CD8-positive, alpha-beta memory T cell (primary cell): ENCODE measurements around the gene TTLL10. TPM values are rescaled to one million over a fixed set of nuclear protein-coding genes. Genes with fewer than 3 reads are reported as not detected.

Source experiments
- CTCF ChIA-PET: fragments of 350-600 bp; sonication (Branson Sonifier 250); formaldehyde crosslinking; loops from one replicate; lab custom pipeline; 2021; ENCODE audit warnings: antibody characterized with exemption; lab: Charles Lee
- POLR2A ChIA-PET: fragments of 350-600 bp; sonication (Branson Sonifier 250); formaldehyde crosslinking; loops from one replicate; lab custom pipeline; 2021; ENCODE audit warnings: antibody characterized with exemption; lab: Charles Lee
- DNase-seq, 5 donors: peaks; one replicate each; pipeline versions ENCODE4 v3.0.0 to v3.0.0-alpha.2; 2020 to 2022; ENCODE audit warnings: mixed read lengths in 1 of 5
- H3K27ac ChIP-seq: one replicate; pipeline ENCODE4 v1.7.0; 2013; ENCODE audit warnings: low read depth, mild to moderate bottlenecking, low read length, moderate library complexity
- H3K27me3 ChIP-seq: 2 replicates; pipeline ENCODE4 v1.7.0; 2013; ENCODE audit warnings: low read length, mild to moderate bottlenecking; ENCODE audit not compliant: insufficient read depth, poor library complexity, severe bottlenecking
- H3K36me3 ChIP-seq: 2 replicates; pipeline ENCODE4 v1.7.0; 2013; ENCODE audit warnings: mild to moderate bottlenecking, low read length, moderate library complexity; ENCODE audit not compliant: insufficient read depth
- H3K4me1 ChIP-seq: 2 replicates; pipeline ENCODE4 v1.7.0; 2013; ENCODE audit warnings: mild to moderate bottlenecking, low read length, moderate library complexity; ENCODE audit not compliant: insufficient read depth
- H3K4me3 ChIP-seq: 2 replicates; pipeline ENCODE4 v1.7.0; 2013; ENCODE audit warnings: mild to moderate bottlenecking, low read length
- H3K9me3 ChIP-seq: 2 replicates; pipeline ENCODE4 v1.7.0; 2013; ENCODE audit warnings: mild to moderate bottlenecking, low read length
- H3K27ac Mint-ChIP-seq, 8 donors: one replicate each; pipeline ENCODE4 v1.8.0; 2020 to 2021; ENCODE audit warnings: mixed read lengths in 8 of 8, mild to moderate bottlenecking in 6 of 8, inconsistent platforms in 3 of 8, moderate library complexity in 3 of 8
- H3K27me3 Mint-ChIP-seq, 2 donors: one replicate each; pipeline ENCODE4 v1.8.0; 2020 to 2021; ENCODE audit warnings: mixed read lengths in 2 of 2, mild to moderate bottlenecking in 1 of 2, moderate library complexity in 1 of 2
- H3K36me3 Mint-ChIP-seq, 3 donors: one replicate each; pipeline ENCODE4 v1.8.0; 2020 to 2021; ENCODE audit warnings: mixed read lengths in 3 of 3, inconsistent platforms in 1 of 3, mild to moderate bottlenecking in 1 of 3
- H3K4me1 Mint-ChIP-seq, 3 donors: one replicate each; pipeline ENCODE4 v1.8.0; 2020 to 2021; ENCODE audit warnings: mixed read lengths in 3 of 3, inconsistent platforms in 1 of 3, mild to moderate bottlenecking in 1 of 3
- H3K4me3 Mint-ChIP-seq, 7 donors: one replicate each; pipeline ENCODE4 v1.8.0; 2020 to 2021; ENCODE audit warnings: mixed read lengths in 7 of 7, mild to moderate bottlenecking in 6 of 7, moderate library complexity in 4 of 7, inconsistent platforms in 2 of 7
- H3K9me3 Mint-ChIP-seq, 5 donors: one replicate each; pipeline ENCODE4 v1.8.0; 2020 to 2022; ENCODE audit warnings: mixed read lengths in 5 of 5, mild to moderate bottlenecking in 3 of 5, moderate library complexity in 2 of 5, inconsistent platforms in 1 of 5
- polyA plus RNA-seq: library from polyadenylated mRNA; unstranded; fragments of 300-500 nt; fragmentation: Illumina TruSeq; gene quantifications from one replicate; pipeline ENCODE4 v1.2.3, GENCODE V29; 2021
- total RNA-seq, 2 experiments: library from RNA; stranded (reverse); gene quantifications; one replicate each; pipeline ENCODE4 v1.2.3, GENCODE V29; 2021

TTLL10 gene
- total and polyA plus RNA-seq, 3 experiments from 2014 or later, result not detected

GRCh38 chr1:1215881-1216605 lies 42.4 kb downstream of the TTLL10 start:
- Histone ChIP-seq H3K4me1 (peaks cover 28% of the 10 kb centered on the region), H3K4me3 (no peak overlapping the region), H3K27ac (no peak overlapping the region), H3K36me3 (peaks cover 16% of the 10 kb centered on the region), H3K9me3 (no peaks in the 10 kb centered on the region), H3K27me3 (no peaks in the 10 kb centered on the region)
- H3K27ac Mint-ChIP-seq, result peak overlapping the region in 7 of 8 donors; percentile 34 to 92 (median 87)
- DNase-seq, result no peak
- peaks cover 14 to 31% (median 14%) of the 10 kb centered on the region in 3 donors for H3K4me1 Mint-ChIP-seq
- H3K4me3 Mint-ChIP-seq, result peak overlapping the region in 1 of 7 donors; percentile 40
- CTCF ChIA-PET, result interaction anchor here (0.8 to 1.6 kb wide), 3 partner anchors 8 to 94 kb away, joined by 3 to 5 read pairs (median 4); no protein-coding TSS in a partner anchor
- no peaks in the 10 kb centered on the region for H3K27me3 Mint-ChIP-seq
- POLR2A ChIA-PET, result interaction anchor here (2.5 kb wide), 1 partner anchor 8 kb away, joined by 7 read pairs; no protein-coding TSS in a partner anchor
- no peaks in the 10 kb centered on the region for H3K9me3 Mint-ChIP-seq
- peaks cover 0 to 37% (median 6%) of the 10 kb centered on the region in 3 donors for H3K36me3 Mint-ChIP-seq

- H3K36me3 Mint-ChIP-seq, result peaks cover 0 to 45% (median 6%) of the 10 kb centered on the region in 3 donors
- no peaks in the 10 kb centered on the region for H3K27me3 Mint-ChIP-seq
- H3K36me3 ChIP-seq, result peaks cover 18% of the 10 kb centered on the region
Observed at GRCh38 chr1:1216770-1217620, 43.3 kb downstream of the TTLL10 start.

GRCh38 chr1:1217621-1218523 lies 44.2 kb downstream of the TTLL10 start:
- peaks cover 12 to 31% (median 17%) of the 10 kb centered on the region in 3 donors for H3K4me1 Mint-ChIP-seq
- H3K9me3 ChIP-seq, result no peaks in the 10 kb centered on the region
- ChIA-PET POLR2A (interaction anchor here (2.5 kb wide), 1 partner anchor 10 kb away, joined by 7 read pairs; no protein-coding TSS in a partner anchor), CTCF (no interaction called here)
- H3K4me3 Mint-ChIP-seq, result no peak overlapping the region
- H3K36me3 ChIP-seq, result peaks cover 27% of the 10 kb centered on the region
- peaks cover 25% of the 10 kb centered on the region for H3K4me1 ChIP-seq
- H3K27ac ChIP-seq, result no peak overlapping the region
- H3K4me3 ChIP-seq, result no peak overlapping the region
- H3K27me3 Mint-ChIP-seq, result no peaks in the 10 kb centered on the region
- DNase-seq, result no peak
- H3K27ac Mint-ChIP-seq, result peak overlapping the region in 2 of 8 donors; percentile 86 to 88
- no peaks in the 10 kb centered on the region for H3K27me3 ChIP-seq
- H3K9me3 Mint-ChIP-seq, result no peaks in the 10 kb centered on the region
- H3K36me3 Mint-ChIP-seq, result peaks cover 0 to 52% (median 9%) of the 10 kb centered on the region in 3 donors

More at GRCh38 chr1:1216770-1217620, 43.3 kb downstream of the TTLL10 start:
- ChIA-PET CTCF (interaction anchor here (0.8 kb wide), 1 partner anchor 9 kb away, joined by 3 read pairs; no protein-coding TSS in a partner anchor), POLR2A (interaction anchor here (2.5 kb wide), 1 partner anchor 9 kb away, joined by 7 read pairs; no protein-coding TSS in a partner anchor)
- Histone ChIP-seq H3K4me1 (peaks cover 28% of the 10 kb centered on the region), H3K4me3 (no peak overlapping the region), H3K27ac (no peak overlapping the region), H3K27me3 (no peaks in the 10 kb centered on the region), H3K9me3 (no peaks in the 10 kb centered on the region)
- H3K4me3 Mint-ChIP-seq, result peak overlapping the region in 2 of 7 donors; percentile 29 to 49
- DNase-seq, result no peak
- H3K27ac Mint-ChIP-seq, result peak overlapping the region; percentile 78 to 92 (median 88)
- H3K9me3 Mint-ChIP-seq, result no peaks in the 10 kb centered on the region
- H3K4me1 Mint-ChIP-seq, result peaks cover 12 to 31% (median 14%) of the 10 kb centered on the region in 3 donors

- Histone ChIP-seq H3K27ac (no peak overlapping the region), H3K9me3 (no peaks in the 10 kb centered on the region), H3K36me3 (peaks cover 33% of the 10 kb centered on the region), H3K4me1 (peaks cover 18% of the 10 kb centered on the region), H3K27me3 (no peaks in the 10 kb centered on the region), H3K4me3 (no peak overlapping the region)
- Mint-ChIP-seq H3K4me1 (peaks cover 10 to 28% (median 20%) of the 10 kb centered on the region in 3 donors), H3K27ac (peak overlapping the region in 2 of 8 donors; percentile 33 to 45), H3K4me3 (no peak overlapping the region), H3K36me3 (peaks cover 0 to 58% (median 10%) of the 10 kb centered on the region in 3 donors), H3K9me3 (no peaks in the 10 kb centered on the region), H3K27me3 (no peaks in the 10 kb centered on the region)
- DNase-seq, result no peak
- ChIA-PET CTCF (no interaction called here), POLR2A (no interaction called here)
Observed at GRCh38 chr1:1218524-1219200, 45.0 kb downstream of the TTLL10 start.

GRCh38 chr1:1219341-1219740 lies 45.7 kb downstream of the TTLL10 start:
- H3K27ac ChIP-seq, result no peak overlapping the region
- no peak overlapping the region for H3K4me3 ChIP-seq
- CTCF ChIA-PET, result no interaction called here

GRCh38 chr1:1220197-1220596 lies 46.5 kb downstream of the TTLL10 start:
- ChIA-PET CTCF (no interaction called here), POLR2A (no interaction called here)
- Histone ChIP-seq H3K27me3 (no peaks in the 10 kb centered on the region), H3K4me3 (no peak overlapping the region), H3K27ac (no peak overlapping the region), H3K4me1 (peaks cover 3% of the 10 kb centered on the region), H3K36me3 (peaks cover 41% of the 10 kb centered on the region), H3K9me3 (no peaks in the 10 kb centered on the region)
- Mint-ChIP-seq H3K36me3 (peaks cover 0 to 72% (median 11%) of the 10 kb centered on the region in 3 donors), H3K9me3 (no peaks in the 10 kb centered on the region), H3K27ac (no peak overlapping the region), H3K27me3 (no peaks in the 10 kb centered on the region), H3K4me1 (peaks cover 3 to 14% (median 13%) of the 10 kb centered on the region in 3 donors), H3K4me3 (peak overlapping the region in 1 of 7 donors; percentile 42)
- DNase-seq, result no peak

More at GRCh38 chr1:1219341-1219740, 45.7 kb downstream of the TTLL10 start:
- Mint-ChIP-seq H3K27me3 (no peaks in the 10 kb centered on the region), H3K36me3 (peaks cover 0 to 65% (median 10%) of the 10 kb centered on the region in 3 donors), H3K4me3 (no peak overlapping the region), H3K27ac (peak overlapping the region in 1 of 8 donors; percentile 12), H3K9me3 (no peaks in the 10 kb centered on the region), H3K4me1 (peaks cover 8 to 23% (median 20%) of the 10 kb centered on the region in 3 donors)
- DNase-seq, result peak in 1 of 5 donors; percentile 25
- Histone ChIP-seq H3K27me3 (no peaks in the 10 kb centered on the region), H3K4me1 (peaks cover 11% of the 10 kb centered on the region), H3K9me3 (no peaks in the 10 kb centered on the region), H3K36me3 (peaks cover 33% of the 10 kb centered on the region)
- POLR2A ChIA-PET, result no interaction called here
